H1 (cell line): ENCODE measurements around the gene KANSL2. TPM values are rescaled to one million over a fixed set of nuclear protein-coding genes. Genes with fewer than 3 reads are reported as not detected.

Source experiments
- CTCF ChIA-PET: fragments of 300-600 bp; sonication (Branson Sonifier 250); formaldehyde crosslinking; loops from one replicate; lab custom pipeline; 2021; ENCODE audit not compliant: partially characterized antibody; lab: Charles Lee
- POLR2A ChIA-PET: fragments of 300-600 bp; sonication (Branson Sonifier 250); formaldehyde crosslinking; loops from one replicate; lab custom pipeline; 2021; ENCODE audit warnings: inconsistent platforms; ENCODE audit not compliant: partially characterized antibody; lab: Charles Lee
- DNase-seq, 2 experiments: peaks; one replicate each; pipeline versions ENCODE4 v3.0.0 to v3.0.0-alpha.2; 2010 to 2022; ENCODE audit warnings: low spot score in 2 of 2, low read depth in 1 of 2, mixed read lengths in 1 of 2
- FAIRE-seq: peaks from 2 replicates; lab custom pipeline; 2011; peaks lifted over from hg19 to GRCh38; lab: Jason Lieb, UNC
- H2AFZ ChIP-seq: 2 replicates; pipeline ENCODE4 v1.8.1; 2012; ENCODE audit warnings: low read length, inconsistent platforms
- H2AK5ac ChIP-seq: 2 replicates; pipeline ENCODE4 v1.6.1; 2013; ENCODE audit warnings: low read depth, low read length
- H2BK120ac ChIP-seq: replicated peaks from 2 replicates; pipeline ENCODE3; 2013; ENCODE audit warnings: low read depth, low read length, inconsistent platforms
- H2BK12ac ChIP-seq: 2 replicates; pipeline ENCODE4 v1.6.1; 2013; ENCODE audit warnings: low read depth, low read length
- H2BK15ac ChIP-seq: 2 replicates; pipeline ENCODE4 v1.6.1; 2013; ENCODE audit warnings: low read length
- H2BK20ac ChIP-seq: 2 replicates; pipeline ENCODE4 v1.6.1; 2013; ENCODE audit warnings: low read length
- H2BK5ac ChIP-seq: 2 replicates; pipeline ENCODE4 v1.6.1; 2013; ENCODE audit warnings: low read depth, low read length
- H3K14ac ChIP-seq: 2 replicates; pipeline ENCODE4 v1.6.1; 2013; ENCODE audit warnings: inconsistent platforms; ENCODE audit not compliant: insufficient read length
- H3K18ac ChIP-seq: 2 replicates; pipeline ENCODE4 v1.6.1; 2013; ENCODE audit warnings: low read length; ENCODE audit errors: extremely low read depth
- H3K23ac ChIP-seq: 2 replicates; pipeline ENCODE4 v1.6.1; 2013; ENCODE audit warnings: inconsistent platforms; ENCODE audit not compliant: insufficient read length
- H3K23me2 ChIP-seq: 2 replicates; pipeline ENCODE4 v1.6.1; 2013; ENCODE audit warnings: low read depth, low read length
- H3K27ac ChIP-seq: 2 replicates; pipeline ENCODE4 v1.6.1; 2011; ENCODE audit warnings: low read depth, low read length, inconsistent platforms
- H3K27me3 ChIP-seq, 4 experiments: replicated peaks in 1 of 4; 1 replicate in 1 of 4; 2 replicates in 3 of 4; pipeline versions ENCODE4 v1.6.1 to v1.8.1; 2011 to 2013; ENCODE audit warnings: low read length in 3 of 4, mild to moderate bottlenecking in 3 of 4, inconsistent platforms in 2 of 4, mixed read lengths in 2 of 4, moderate library complexity in 1 of 4; ENCODE audit not compliant: control insufficient read depth in 3 of 4, insufficient read depth in 3 of 4; ENCODE audit errors: extremely low read depth in 1 of 4
- H3K36me3 ChIP-seq, 4 experiments: 2 replicates each; pipeline versions ENCODE4 v1.6.1 to v1.8.1; 2011 to 2013; ENCODE audit warnings: mild to moderate bottlenecking in 4 of 4, low read length in 3 of 4, moderate library complexity in 2 of 4, control low read depth in 1 of 4, inconsistent platforms in 1 of 4; ENCODE audit not compliant: insufficient read depth in 4 of 4, control insufficient read depth in 2 of 4
- H3K4ac ChIP-seq: replicated peaks from 2 replicates; pipeline ENCODE3; 2013; ENCODE audit warnings: low read length, low read depth, mixed read lengths, inconsistent platforms; ENCODE audit not compliant: insufficient read length
- H3K4me1 ChIP-seq, 4 experiments: replicated peaks in 1 of 4; 1 replicate in 1 of 4; 2 replicates in 3 of 4; pipeline versions ENCODE4 v1.6.1 to v1.8.1; 2011 to 2013; ENCODE audit warnings: low read length in 3 of 4, inconsistent platforms in 2 of 4, mixed read lengths in 1 of 4; ENCODE audit not compliant: insufficient read depth in 4 of 4, control insufficient read depth in 3 of 4
- H3K4me2 ChIP-seq, 2 experiments: 2 replicates each; pipeline versions ENCODE4 v1.6.1 to v1.8.1; 2011 to 2013; ENCODE audit warnings: low read depth in 2 of 2, low read length in 2 of 2, control low read depth in 1 of 2, inconsistent platforms in 1 of 2, mild to moderate bottlenecking in 1 of 2; ENCODE audit not compliant: insufficient read depth in 1 of 2
- H3K4me3 ChIP-seq, 4 experiments: fragments of 200-600, 300-600 bp in 1 of 4; sonication (generic), shearing (Covaris generic), sonication (Bioruptor Twin) in 1 of 4; 2 replicates each; pipeline versions ENCODE4 v1.5.1 to v1.8.1; 2011 to 2016; ENCODE audit warnings: low read length in 4 of 4, low read depth in 3 of 4, control low read depth in 2 of 4, inconsistent platforms in 2 of 4, mild to moderate bottlenecking in 2 of 4, mixed read lengths in 1 of 4, moderate library complexity in 1 of 4; ENCODE audit not compliant: insufficient read depth in 2 of 4; ENCODE audit errors: extremely low read depth in 1 of 4
- H3K56ac ChIP-seq: replicated peaks from 2 replicates; pipeline ENCODE3; 2013; ENCODE audit warnings: low read depth, mild to moderate bottlenecking, mixed read lengths, low read length, inconsistent platforms; ENCODE audit not compliant: insufficient read length
- H3K79me1 ChIP-seq: 2 replicates; pipeline ENCODE4 v1.6.1; 2013; ENCODE audit warnings: low read depth, low read length, control low read depth
- H3K79me2 ChIP-seq, 2 experiments: 2 replicates each; pipeline versions ENCODE4 v1.6.1 to v1.8.1; 2012 to 2013; ENCODE audit warnings: low read length in 2 of 2, mild to moderate bottlenecking in 2 of 2, inconsistent platforms in 1 of 2; ENCODE audit not compliant: insufficient read depth in 2 of 2, control insufficient read depth in 1 of 2
- H3K9ac ChIP-seq, 4 experiments: replicated peaks in 1 of 4; 1 replicate in 1 of 4; 2 replicates in 3 of 4; pipeline versions ENCODE4 v1.6.1 to v1.8.1; 2011 to 2013; ENCODE audit warnings: low read depth in 3 of 4, low read length in 3 of 4, control low read depth in 2 of 4, mild to moderate bottlenecking in 2 of 4, moderate library complexity in 2 of 4, inconsistent platforms in 1 of 4; ENCODE audit errors: extremely low read depth in 1 of 4
- H3K9me3 ChIP-seq, 2 experiments: 2 replicates each; pipeline versions ENCODE4 v1.6.1 to v1.8.1; 2012 to 2013; ENCODE audit warnings: mild to moderate bottlenecking in 2 of 2, moderate library complexity in 2 of 2, control low read depth in 1 of 2, inconsistent platforms in 1 of 2, low read depth in 1 of 2, low read length in 1 of 2, mixed read lengths in 1 of 2; ENCODE audit not compliant: insufficient read depth in 2 of 2
- H4K20me1 ChIP-seq, 2 experiments: replicated peaks in 1 of 2; 2 replicates each; pipeline versions ENCODE3 to v1.8.1; 2011 to 2013; ENCODE audit warnings: inconsistent platforms in 2 of 2, low read length in 2 of 2, mild to moderate bottlenecking in 1 of 2; ENCODE audit not compliant: insufficient read depth in 2 of 2, control insufficient read depth in 1 of 2
- H4K5ac ChIP-seq: 2 replicates; pipeline ENCODE4 v1.6.1; 2013; ENCODE audit warnings: low read length, low read depth, mixed read lengths, inconsistent platforms; ENCODE audit not compliant: insufficient read length
- H4K8ac ChIP-seq: 2 replicates; pipeline ENCODE4 v1.8.0; 2013; ENCODE audit warnings: mild to moderate bottlenecking, moderate library complexity, low read length, inconsistent platforms; ENCODE audit not compliant: insufficient read depth; ENCODE audit errors: extremely low read depth
- H4K91ac ChIP-seq: replicated peaks from 2 replicates; pipeline ENCODE3; 2013; ENCODE audit warnings: low read length, mixed read lengths, inconsistent platforms; ENCODE audit not compliant: insufficient read length
- SP1 ChIP-seq: IDR thresholded peaks from 2 replicates; pipeline ENCODE4 v1.6.1; 2011; ENCODE audit warnings: low read depth, low read length
- WGBS, 2 experiments: shearing (Covaris generic) in 1 of 2; methylation state at CpG; one replicate each; pipeline versions ENCODE4 v1.1.6 to v1.1.7; 2013 to 2015; ENCODE audit warnings: low lambda C conversion rate in 2 of 2, mixed read lengths in 2 of 2, inconsistent platforms in 1 of 2, low coverage in 1 of 2, missing lambda C conversion rate in 1 of 2; ENCODE audit not compliant: insufficient replicate concordance in 2 of 2, insufficient coverage in 1 of 2, insufficient read length in 1 of 2; ENCODE audit errors: extremely low coverage in 1 of 2, missing lambda C conversion rate in 1 of 2; 5-methylcytosine and 5-hydroxymethylcytosine counted together
- polyA plus RNA-seq, 7 experiments: library from polyadenylated mRNA; depleted of rRNA in 3 of 7; stranded (reverse) in 5 of 7; unstranded in 2 of 7; fragments of >200 nt in 5 of 7; fragments of 200-250 nt in 2 of 7; gene quantifications; 1 replicate in 5 of 7; 2 replicates in 1 of 7; 4 replicates in 1 of 7; pipeline versions ENCODE4 v1.2.1 to v1.2.3, GENCODE V29; 2011 to 2013; ENCODE audit warnings: missing spikeins in 2 of 7, mixed read lengths in 2 of 7
- total RNA-seq: library from RNA; stranded (reverse); fragmentation: NEBNext Ultra II Directional; extraction: Animal tissue kit (Norgen Biotek cat#: 25700); gene quantifications from 2 replicates; pipeline ENCODE4 v1.2.1, GENCODE V29; 2021

Gene KANSL2
- total and polyA plus RNA-seq, 2 of the 8 experiments (the other 6 are each of a cell fraction or from before 2014, with no cell fraction given) = 48.4 to 50.7 TPM

- POLR2A ChIA-PET = interaction anchor here (0.9 to 2.9 kb wide), 5 partner anchors 9 to 39 kb away, joined by 3 to 15 read pairs (median 10); partner anchors contain the start of gene KANSL2
- no peak overlapping the region for H3K18ac ChIP-seq
- H3K23ac ChIP-seq = no peak overlapping the region
- no peak overlapping the region for H2BK120ac ChIP-seq
- no peak overlapping the region for H3K4ac ChIP-seq
- H3K27ac ChIP-seq = no peak overlapping the region
- no peaks in the 10 kb centered on the region for H3K9me3 ChIP-seq
- 86% methylated on average over 4 of the region's 4 CpGs; no CpG with 5 or more reads in 1 of the 2 experiments for WGBS, 2 experiments
- no peak for TF ChIP-seq SP1
- TF ChIP-seq, all 59 proteins: peak for 0
- Histone ChIP-seq H4K8ac (no peak overlapping the region), H3K4me1 (no peaks in the 10 kb centered on the region), H3K14ac (no peak overlapping the region), H3K9ac (no peak overlapping the region), H4K20me1 (peaks cover 3 to 11% of the 10 kb centered on the region in 2 experiments), H2AK5ac (no peak overlapping the region), H3K56ac (no peak overlapping the region), H3K4me2 (no peak overlapping the region), H3K23me2 (no peaks in the 10 kb centered on the region), H3K36me3 (peaks cover 27 to 72% (median 45%) of the 10 kb centered on the region in 4 experiments), H4K91ac (no peak overlapping the region), H2BK5ac (no peak overlapping the region), H3K79me1 (peaks cover 7% of the 10 kb centered on the region), H2AFZ (no peak overlapping the region), H2BK20ac (no peak overlapping the region), H3K27me3 (no peaks in the 10 kb centered on the region), H2BK15ac (no peak overlapping the region), H2BK12ac (no peak overlapping the region), H4K5ac (no peak overlapping the region), H3K79me2 (peaks cover 0 to 22% of the 10 kb centered on the region in 2 experiments; a peak in 2 of 4 replicates), H3K4me3 (no peak overlapping the region)
- CTCF ChIA-PET = interaction anchor here (0.6 kb wide), 1 partner anchor 18 kb away, joined by 3 read pairs; no protein-coding TSS in a partner anchor
- FAIRE-seq (no peak), DNase-seq (no peak)
Measured at GRCh38 chr12:48690990-48691389, 9.0 kb upstream of the KANSL2 start.
